Fibroblast of mammary gland (primary cell): ENCODE results near the gene CDC25B.

Experiments
- DNase-seq: peaks from one replicate; pipeline ENCODE4 v3.0.0-alpha.2; 2010; ENCODE audit warnings: low read depth
- H3K4me3 ChIP-seq: 2 replicates; pipeline ENCODE4 v1.5.1; 2011; ENCODE audit warnings: low read depth, mild to moderate bottlenecking, low read length, moderate library complexity; ENCODE audit not compliant: control insufficient read depth
- TF ChIP-seq, protein P1 (sequence below): conservative IDR thresholded peaks from 2 replicates; pipeline ENCODE4 v1.5.1; 2011; ENCODE audit warnings: low read depth, low read length, inconsistent platforms; ENCODE audit not compliant: control insufficient read depth, insufficient read depth

Gene CDC25B

DNA sequence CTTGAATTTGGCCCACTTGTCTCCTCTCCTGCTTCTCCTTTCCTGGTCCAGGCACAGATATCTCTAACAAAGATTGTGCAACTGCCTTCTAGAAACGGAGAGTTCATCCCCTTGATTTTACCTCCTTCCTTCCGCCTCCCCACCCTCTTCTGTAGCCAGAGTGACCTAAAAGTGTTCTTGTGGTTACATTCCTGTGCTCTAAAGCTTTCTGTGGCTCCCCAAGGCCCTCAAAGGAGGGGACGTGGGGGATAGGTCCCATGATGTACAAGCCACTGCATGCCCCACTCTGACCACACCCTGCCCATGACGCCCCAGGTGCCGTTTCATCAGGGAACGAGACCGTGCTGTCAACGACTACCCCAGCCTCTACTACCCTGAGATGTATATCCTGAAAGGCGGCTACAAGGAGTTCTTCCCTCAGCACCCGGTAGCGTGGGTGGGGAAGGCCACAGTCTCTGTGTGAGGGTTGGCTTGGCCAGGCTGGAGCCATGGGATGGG, 8.2 kb downstream of the CDC25B start:
- H3K4me3 ChIP-seq: no peak overlapping the region
- DNase-seq: no peak
- TF ChIP-seq, protein P1, sequence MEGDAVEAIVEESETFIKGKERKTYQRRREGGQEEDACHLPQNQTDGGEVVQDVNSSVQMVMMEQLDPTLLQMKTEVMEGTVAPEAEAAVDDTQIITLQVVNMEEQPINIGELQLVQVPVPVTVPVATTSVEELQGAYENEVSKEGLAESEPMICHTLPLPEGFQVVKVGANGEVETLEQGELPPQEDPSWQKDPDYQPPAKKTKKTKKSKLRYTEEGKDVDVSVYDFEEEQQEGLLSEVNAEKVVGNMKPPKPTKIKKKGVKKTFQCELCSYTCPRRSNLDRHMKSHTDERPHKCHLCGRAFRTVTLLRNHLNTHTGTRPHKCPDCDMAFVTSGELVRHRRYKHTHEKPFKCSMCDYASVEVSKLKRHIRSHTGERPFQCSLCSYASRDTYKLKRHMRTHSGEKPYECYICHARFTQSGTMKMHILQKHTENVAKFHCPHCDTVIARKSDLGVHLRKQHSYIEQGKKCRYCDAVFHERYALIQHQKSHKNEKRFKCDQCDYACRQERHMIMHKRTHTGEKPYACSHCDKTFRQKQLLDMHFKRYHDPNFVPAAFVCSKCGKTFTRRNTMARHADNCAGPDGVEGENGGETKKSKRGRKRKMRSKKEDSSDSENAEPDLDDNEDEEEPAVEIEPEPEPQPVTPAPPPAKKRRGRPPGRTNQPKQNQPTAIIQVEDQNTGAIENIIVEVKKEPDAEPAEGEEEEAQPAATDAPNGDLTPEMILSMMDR: no peak

- TF ChIP-seq, protein P1: no peak
- DNase-seq: no peak
- H3K4me3 ChIP-seq: no peak overlapping the region
Observed at GRCh38 chr20:3804781-3805180, 8.7 kb downstream of the CDC25B start.

GRCh38 chr20:3808544-3808943, 12.4 kb downstream of the CDC25B start:
- TF ChIP-seq, protein P1: no peak
- no peak for DNase-seq
- H3K4me3 ChIP-seq: no peak overlapping the region

DNA sequence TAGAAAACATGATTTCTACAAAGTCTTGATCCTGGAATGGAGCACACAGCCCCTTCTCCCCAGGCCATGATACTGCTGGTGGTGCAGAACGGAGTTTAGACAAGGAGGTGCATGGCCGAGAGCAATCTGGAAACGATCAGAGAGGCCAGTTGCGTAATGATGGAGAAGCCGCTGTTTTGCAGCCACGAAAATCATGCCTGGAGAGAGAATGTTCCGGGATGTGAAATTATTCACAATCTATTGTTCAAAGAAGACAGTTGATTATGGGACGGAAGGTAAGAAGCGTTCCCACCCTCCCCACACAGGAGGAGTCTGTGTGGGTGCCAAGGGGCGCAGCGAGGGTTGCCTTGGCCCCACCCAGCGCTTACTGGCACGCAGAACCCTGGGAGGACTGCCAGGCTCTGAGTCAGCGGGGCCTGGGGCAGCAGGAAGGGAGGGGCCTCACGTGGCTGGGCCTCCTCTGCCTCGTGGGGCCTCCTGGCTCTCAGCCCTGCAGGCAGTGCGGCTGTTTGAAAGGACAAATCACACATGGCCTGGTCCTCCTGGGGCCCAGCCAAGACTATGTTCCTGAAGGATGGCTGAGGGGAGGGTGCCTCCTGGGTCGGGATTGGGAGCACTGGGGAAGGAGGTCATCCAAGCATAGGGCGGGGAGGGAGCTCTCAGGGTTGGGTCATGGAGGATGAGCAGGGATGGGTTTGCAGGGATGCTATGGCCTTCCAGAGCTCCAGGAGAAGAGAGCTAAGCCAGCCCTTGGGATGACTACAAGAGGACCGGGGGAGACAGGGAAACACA, 15.6 kb downstream of the CDC25B start:
- TF ChIP-seq, protein P1: no peak
- DNase-seq: peak; percentile 100

GRCh38 chr20:3812259-3812681, 16.2 kb downstream of the CDC25B start:
- TF ChIP-seq, protein P1: no peak
- no peak overlapping the region for H3K4me3 ChIP-seq
- no peak for DNase-seq

More for the DNA sequence above, 15.6 kb downstream of the CDC25B start:
- peak overlapping the region; percentile 37 for H3K4me3 ChIP-seq

DNA sequence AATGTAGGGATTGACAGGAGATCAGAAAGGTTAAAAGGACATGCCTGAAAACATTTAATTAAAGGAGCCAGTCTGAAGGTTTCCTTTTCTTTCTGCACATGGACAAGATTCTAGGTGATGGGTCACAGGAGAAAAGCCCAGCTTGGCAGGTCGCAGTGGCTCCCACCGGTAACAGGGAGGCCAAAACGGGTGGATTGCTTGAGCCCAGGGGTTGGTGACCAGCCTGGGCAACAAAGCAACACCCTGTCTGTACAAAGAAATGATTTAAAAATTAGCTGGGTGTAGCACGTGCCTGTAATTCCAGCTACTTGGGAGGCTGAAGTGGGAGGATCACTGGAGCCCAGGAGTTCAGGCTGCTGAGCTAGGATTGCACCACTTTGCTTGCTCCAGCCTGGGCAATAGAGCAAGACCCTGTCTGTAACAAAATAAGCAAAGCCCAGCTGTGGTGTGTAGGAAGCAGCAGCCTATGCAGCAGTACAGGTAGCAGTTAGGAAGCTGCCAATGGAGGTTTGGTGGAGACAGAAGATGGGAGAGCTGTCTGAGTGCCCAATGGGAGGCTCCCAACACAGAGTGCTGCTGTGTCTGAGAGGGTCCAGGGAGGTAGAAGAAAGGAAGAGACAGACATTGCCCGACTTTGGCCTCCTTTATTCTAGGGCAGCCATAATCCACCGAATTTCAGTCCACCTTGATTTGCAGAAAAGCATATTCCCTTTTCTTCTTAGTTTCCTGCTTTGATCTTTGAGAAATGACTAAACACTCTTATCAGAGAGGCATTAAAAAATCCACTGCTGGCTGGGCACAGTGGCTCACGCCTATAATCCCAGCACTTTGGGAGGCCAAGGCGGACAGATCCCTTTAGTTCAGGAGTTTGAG, 17.1 kb downstream of the CDC25B start:
- DNase-seq: no peak
- H3K4me3 ChIP-seq: no peak overlapping the region
- TF ChIP-seq, protein P1: no peak
